Progenitor cell of endocrine pancreas (in vitro differentiated cells): Measurements from ENCODE around the gene ARHGAP15. TPM values are rescaled to one million over a fixed set of nuclear protein-coding genes. Genes with fewer than 3 reads are reported as not detected.

Experiments used
- DNase-seq: peaks from one replicate; pipeline ENCODE4 v3.0.0; 2021; ENCODE audit warnings: low spot score; ENCODE audit not compliant: unreplicated experiment
- H3K27ac Mint-ChIP-seq: 2 replicates; pipeline ENCODE4 v1.8.0; 2021; ENCODE audit warnings: mild to moderate bottlenecking, moderate library complexity, mixed read lengths
- H3K27me3 Mint-ChIP-seq: 2 replicates; pipeline ENCODE4 v1.8.0; 2021; ENCODE audit warnings: mixed read lengths
- H3K36me3 Mint-ChIP-seq: 2 replicates; pipeline ENCODE4 v1.8.0; 2022; ENCODE audit warnings: mixed read lengths; ENCODE audit not compliant: insufficient read depth
- H3K4me1 Mint-ChIP-seq: 2 replicates; pipeline ENCODE4 v1.8.0; 2021; ENCODE audit warnings: low read depth, mixed read lengths
- H3K4me3 Mint-ChIP-seq: 2 replicates; pipeline ENCODE4 v1.8.0; 2021; ENCODE audit warnings: low read depth, mild to moderate bottlenecking, moderate library complexity, mixed read lengths
- H3K9me3 Mint-ChIP-seq: 2 replicates; pipeline ENCODE4 v1.8.0; 2021; ENCODE audit warnings: low read depth, mixed read lengths
- total RNA-seq: library from RNA; stranded (reverse); gene quantifications from 2 replicates; pipeline ENCODE4 v1.2.1, GENCODE V29; 2021
- TF ChIP-seq, protein P1 (sequence below): fragments of 200-600 bp; sonication (generic); IDR thresholded peaks from one replicate; pipeline ENCODE4 v1.5.0; 2021; ENCODE audit warnings: antibody characterized with exemption, mild to moderate bottlenecking; ENCODE audit not compliant: unreplicated experiment

Gene ARHGAP15
- total RNA-seq, 1 donor from 2014 or later: not detected

DNA sequence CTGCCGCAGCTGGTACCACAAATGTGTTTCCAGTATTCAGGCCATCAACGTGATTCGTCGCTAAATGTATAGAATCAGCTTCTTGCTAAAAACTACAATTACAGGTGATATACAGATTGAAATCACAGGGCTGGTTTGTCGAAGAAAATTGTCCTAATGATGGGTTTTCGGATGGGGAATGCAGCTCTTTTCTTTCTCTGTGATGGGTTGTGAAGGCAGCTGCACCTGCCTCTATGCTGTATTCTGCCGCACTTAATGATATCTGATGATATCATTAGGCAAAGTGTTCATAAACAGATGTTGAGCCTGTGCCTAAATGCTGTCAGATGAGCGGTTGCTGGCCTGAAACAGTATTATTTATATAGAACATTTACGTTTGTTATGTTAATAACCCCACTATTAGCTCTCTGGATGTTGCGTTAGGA lies 218.1 kb downstream of the ARHGAP15 start:
- Mint-ChIP-seq H3K36me3 (no peaks in the 10 kb centered on the region), H3K27me3 (no peaks in the 10 kb centered on the region), H3K4me1 (peaks cover 14% of the 10 kb centered on the region), H3K9me3 (no peaks in the 10 kb centered on the region), H3K4me3 (no peak overlapping the region), H3K27ac (no peak overlapping the region)
- no peak for DNase-seq
- TF ChIP-seq, protein P1, sequence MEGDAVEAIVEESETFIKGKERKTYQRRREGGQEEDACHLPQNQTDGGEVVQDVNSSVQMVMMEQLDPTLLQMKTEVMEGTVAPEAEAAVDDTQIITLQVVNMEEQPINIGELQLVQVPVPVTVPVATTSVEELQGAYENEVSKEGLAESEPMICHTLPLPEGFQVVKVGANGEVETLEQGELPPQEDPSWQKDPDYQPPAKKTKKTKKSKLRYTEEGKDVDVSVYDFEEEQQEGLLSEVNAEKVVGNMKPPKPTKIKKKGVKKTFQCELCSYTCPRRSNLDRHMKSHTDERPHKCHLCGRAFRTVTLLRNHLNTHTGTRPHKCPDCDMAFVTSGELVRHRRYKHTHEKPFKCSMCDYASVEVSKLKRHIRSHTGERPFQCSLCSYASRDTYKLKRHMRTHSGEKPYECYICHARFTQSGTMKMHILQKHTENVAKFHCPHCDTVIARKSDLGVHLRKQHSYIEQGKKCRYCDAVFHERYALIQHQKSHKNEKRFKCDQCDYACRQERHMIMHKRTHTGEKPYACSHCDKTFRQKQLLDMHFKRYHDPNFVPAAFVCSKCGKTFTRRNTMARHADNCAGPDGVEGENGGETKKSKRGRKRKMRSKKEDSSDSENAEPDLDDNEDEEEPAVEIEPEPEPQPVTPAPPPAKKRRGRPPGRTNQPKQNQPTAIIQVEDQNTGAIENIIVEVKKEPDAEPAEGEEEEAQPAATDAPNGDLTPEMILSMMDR: no peak

DNA sequence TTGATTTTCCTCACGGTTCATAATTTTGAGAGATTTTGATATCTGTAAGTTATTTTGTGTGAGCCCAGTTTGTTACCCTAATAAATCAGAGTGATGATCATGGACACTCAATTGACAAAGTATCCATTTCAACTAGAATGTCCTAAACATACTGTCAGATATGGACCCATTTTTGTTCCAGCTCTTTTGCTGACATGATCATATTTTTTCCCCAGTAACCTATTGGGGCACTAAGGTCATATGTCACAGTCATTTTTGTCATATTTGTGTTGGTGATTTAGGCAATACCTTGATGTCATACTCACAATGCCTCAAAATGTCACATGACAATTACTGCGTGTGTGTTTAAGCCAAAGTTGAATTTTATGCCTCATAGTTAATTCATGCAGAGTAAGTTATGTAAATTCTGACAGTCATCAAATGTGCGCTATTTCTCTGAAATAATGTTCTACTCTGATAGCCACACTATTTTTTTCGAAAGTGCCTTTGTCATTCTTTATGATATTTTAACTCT lies 218.7 kb downstream of the ARHGAP15 start:
- no peaks in the 10 kb centered on the region for H3K27me3 Mint-ChIP-seq
- H3K27ac Mint-ChIP-seq: no peak overlapping the region
- TF ChIP-seq, protein P1: no peak
- H3K9me3 Mint-ChIP-seq: no peaks in the 10 kb centered on the region
- no peaks in the 10 kb centered on the region for H3K36me3 Mint-ChIP-seq
- no peak overlapping the region for H3K4me3 Mint-ChIP-seq
- no peak for DNase-seq
- H3K4me1 Mint-ChIP-seq: peaks cover 14% of the 10 kb centered on the region

DNA sequence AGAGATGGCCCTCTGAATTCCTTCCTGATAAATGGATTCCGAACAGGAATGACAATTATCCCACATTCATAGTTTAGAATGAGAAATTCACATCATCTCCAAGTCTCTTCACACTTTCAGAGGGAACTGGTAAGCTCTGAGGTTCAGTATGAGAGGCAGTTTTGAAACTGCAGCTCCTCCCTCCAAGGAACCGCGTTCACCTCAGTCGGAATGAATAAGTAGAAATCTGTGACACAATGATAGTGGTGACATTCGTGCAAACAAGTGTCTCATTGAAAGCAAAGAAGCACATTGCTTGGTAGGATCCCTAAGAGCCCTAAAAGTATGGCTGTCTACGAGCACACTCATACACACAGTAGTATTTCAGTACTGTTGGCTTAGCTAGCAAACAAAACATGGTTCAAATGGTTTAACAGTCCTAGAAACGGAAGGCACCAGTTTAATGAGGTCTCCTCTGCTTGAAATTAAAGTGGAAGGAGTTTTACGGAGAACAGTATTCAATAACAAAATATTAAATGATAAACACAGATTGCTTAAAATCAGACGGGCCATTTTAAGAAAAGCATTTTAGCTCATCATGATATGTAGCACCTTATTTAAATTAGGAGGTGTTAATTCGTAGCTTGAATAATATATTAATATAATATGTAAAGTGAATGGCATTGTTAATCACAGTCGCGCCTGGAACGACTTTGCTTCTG lies 225.0 kb downstream of the ARHGAP15 start:
- Mint-ChIP-seq H3K27me3 (no peaks in the 10 kb centered on the region), H3K9me3 (no peaks in the 10 kb centered on the region), H3K27ac (no peak overlapping the region), H3K36me3 (no peaks in the 10 kb centered on the region), H3K4me3 (no peak overlapping the region), H3K4me1 (no peaks in the 10 kb centered on the region)
- DNase-seq: no peak
- TF ChIP-seq, protein P1: no peak

DNA sequence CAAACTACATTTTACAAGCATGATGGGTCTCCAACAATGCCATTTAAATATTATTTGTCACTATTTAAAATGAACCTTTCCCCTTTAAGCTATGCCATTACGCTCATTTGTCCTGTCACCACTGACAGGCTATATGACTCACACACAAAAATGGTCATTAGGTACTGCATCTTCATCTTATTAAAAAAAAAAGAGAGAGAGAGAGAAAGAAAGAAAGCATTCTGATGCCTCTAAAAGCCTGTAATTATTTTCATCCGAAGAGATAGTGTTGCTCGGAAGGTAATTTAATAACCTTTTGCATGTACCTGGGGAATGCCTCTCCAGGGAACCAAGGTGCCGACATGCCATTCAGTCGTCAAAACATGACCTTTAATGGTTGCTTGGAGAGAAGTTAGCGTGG lies 226.7 kb downstream of the ARHGAP15 start:
- Mint-ChIP-seq H3K27ac (no peak overlapping the region), H3K36me3 (no peaks in the 10 kb centered on the region), H3K9me3 (no peaks in the 10 kb centered on the region), H3K27me3 (no peaks in the 10 kb centered on the region), H3K4me3 (no peak overlapping the region), H3K4me1 (no peaks in the 10 kb centered on the region)
- no peak for DNase-seq
- TF ChIP-seq, protein P1: no peak

DNA sequence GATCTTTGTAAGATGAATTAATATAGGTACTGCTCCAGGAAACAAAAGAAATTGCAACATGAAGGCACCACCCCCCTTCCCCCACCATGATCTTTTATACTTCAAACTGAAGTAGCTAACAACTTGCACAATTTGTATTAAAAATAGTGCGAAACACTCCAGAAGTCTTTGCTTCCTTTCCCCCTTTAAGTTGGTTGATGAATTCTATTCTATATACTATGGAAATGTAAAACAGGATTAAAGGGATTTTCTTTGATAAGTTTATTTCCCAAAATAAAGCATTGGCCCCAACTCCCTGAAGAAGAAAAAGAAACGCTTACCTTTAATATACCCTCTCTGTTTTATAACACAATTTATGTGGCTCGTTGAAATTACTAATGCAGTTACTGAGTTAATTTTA lies 227.1 kb downstream of the ARHGAP15 start:
- no peak for DNase-seq
- H3K9me3 Mint-ChIP-seq: no peaks in the 10 kb centered on the region
- no peaks in the 10 kb centered on the region for H3K4me1 Mint-ChIP-seq

More for the DNA sequence above, 227.1 kb downstream of the ARHGAP15 start:
- H3K27me3 Mint-ChIP-seq: no peaks in the 10 kb centered on the region
- H3K27ac Mint-ChIP-seq: no peak overlapping the region
- TF ChIP-seq, protein P1: no peak
- H3K36me3 Mint-ChIP-seq: no peaks in the 10 kb centered on the region
- no peak overlapping the region for H3K4me3 Mint-ChIP-seq
